Posterior cingulate gyrus (tissue), 11 donors: Measurements from ENCODE around the gene ZBP1.

Experiments used
- DNase-seq, 10 donors: peaks; one replicate each; pipeline versions ENCODE4 v3.0.0 to v3.0.0-alpha.2; 2020 to 2021; ENCODE audit warnings: mixed read lengths in 3 of 10
- intact Hi-C: fragments of 100-400 bp; cut with DNase I; formaldehyde crosslinking; loops from one replicate; pipeline ENCODE4 v1.15.1; 2023

Gene ZBP1

GRCh38 chr20:57579898-57580447 lies 40.3 kb downstream of the ZBP1 start:
- peak in 2 of 10 donors; percentile 64 to 67 for DNase-seq
- intact Hi-C loops: no loop called here

- peak in 2 of 10 donors; percentile 66 to 67 for DNase-seq
- intact Hi-C loops: no loop called here
Measured at GRCh38 chr20:57579331-57579897, 40.8 kb downstream of the ZBP1 start.

- intact Hi-C loops: no loop called here
- DNase-seq: peak in 2 of 10 donors; percentile 57 to 79
Measured at GRCh38 chr20:57578476-57579165, 41.6 kb downstream of the ZBP1 start.

- peak in 2 of 10 donors; percentile 36 to 46 for DNase-seq
- intact Hi-C loops: no loop called here
Measured at GRCh38 chr20:57577679-57578475, 42.3 kb downstream of the ZBP1 start.

GRCh38 chr20:57576617-57577550 lies 43.3 kb downstream of the ZBP1 start:
- DNase-seq: peak in 1 of 10 donors; percentile 4
- intact Hi-C loops: no loop called here

GRCh38 chr20:57576002-57576401 lies 44.2 kb downstream of the ZBP1 start:
- no peak for DNase-seq
- intact Hi-C loops: no loop called here

GRCh38 chr20:57574954-57575353 lies 45.3 kb downstream of the ZBP1 start:
- intact Hi-C loops: no loop called here

GRCh38 chr20:57573894-57574293 lies 46.3 kb downstream of the ZBP1 start:
- peak in 2 of 10 donors; percentile 15 to 47 for DNase-seq
- intact Hi-C loops: no loop called here

More at GRCh38 chr20:57574954-57575353, 45.3 kb downstream of the ZBP1 start:
- no peak for DNase-seq

GRCh38 chr20:57573242-57573641 lies 47.0 kb downstream of the ZBP1 start:
- DNase-seq: peak in 2 of 10 donors; percentile 75 to 77
- intact Hi-C loops: no loop called here

- intact Hi-C loops: no loop called here
- DNase-seq: peak in 2 of 10 donors; percentile 14 to 24
Measured at GRCh38 chr20:57571782-57572416, 48.3 kb downstream of the ZBP1 start.

GRCh38 chr20:57570920-57571319 lies 49.3 kb downstream of the ZBP1 start:
- intact Hi-C loops: no loop called here
- no peak for DNase-seq

- peak in 2 of 10 donors; percentile 55 to 59 for DNase-seq
Measured at GRCh38 chr20:57570145-57570850, 49.9 kb downstream of the ZBP1 start.

GRCh38 chr20:57568960-57569359 lies 51.3 kb downstream of the ZBP1 start:
- DNase-seq: peak in 1 of 10 donors; percentile 35
- intact Hi-C loops: no loop called here

More at GRCh38 chr20:57570145-57570850, 49.9 kb downstream of the ZBP1 start:
- intact Hi-C loops: no loop called here

- intact Hi-C loops: no loop called here
- peak in 1 of 10 donors; percentile 57 for DNase-seq
Measured at GRCh38 chr20:57568088-57568896, 51.9 kb downstream of the ZBP1 start.

GRCh38 chr20:57567471-57568079 lies 52.7 kb downstream of the ZBP1 start:
- intact Hi-C loops: no loop called here
- DNase-seq: peak in 1 of 10 donors; percentile 69

- intact Hi-C loops: no loop called here
- peak in 1 of 10 donors; percentile 9 for DNase-seq
Measured at GRCh38 chr20:57566803-57567459, 53.3 kb downstream of the ZBP1 start.

GRCh38 chr20:57566399-57566798 lies 53.8 kb downstream of the ZBP1 start:
- peak in 1 of 10 donors; percentile 11 for DNase-seq
- intact Hi-C loops: no loop called here
